HG03558 (cell line): ENCODE results near the gene SYMPK.
"Not testable (repeated sequence)": the region's sequence is repeated elsewhere in the genome, so short reads cannot be mapped to it uniquely, and the experiment has no call there.

Experiments used
- ATAC-seq: cut with Tn5 transposase; IDR thresholded peaks from one replicate; pipeline ENCODE4 v1.9.1; 2021; ENCODE audit warnings: moderate number of reproducible peaks; ENCODE audit not compliant: unreplicated experiment; ENCODE audit errors: extremely low read depth

SYMPK gene

DNA sequence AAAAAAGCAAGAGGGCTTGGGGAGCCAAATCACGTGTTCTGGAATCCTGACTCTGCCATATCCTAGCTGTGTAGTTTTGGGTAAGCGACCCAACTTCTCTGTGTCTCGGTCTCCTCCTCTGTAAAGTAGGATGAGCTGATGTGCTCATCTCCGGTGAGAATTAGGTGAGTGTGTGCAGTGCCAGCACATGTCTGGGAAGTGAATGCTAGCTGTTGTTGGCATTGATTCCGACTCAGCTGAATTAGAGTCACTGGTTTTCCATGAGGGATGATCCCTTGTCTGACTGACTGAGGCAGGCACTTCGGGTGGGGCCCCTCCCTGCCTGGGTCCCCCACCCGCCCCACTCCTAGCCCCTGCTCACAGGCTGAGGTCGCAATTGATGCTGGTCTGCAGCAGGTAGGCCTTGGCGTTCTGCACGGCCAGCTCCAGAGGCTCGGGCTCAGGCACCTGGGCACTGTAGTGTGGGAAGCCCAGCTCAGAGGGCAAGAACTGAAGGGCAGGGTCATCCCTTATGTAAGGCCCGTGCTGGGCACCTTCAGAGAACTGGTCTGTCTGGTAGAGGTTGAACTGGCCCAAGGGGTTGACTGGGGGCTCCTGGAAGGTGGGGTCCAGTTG is 48.7 kb downstream of the SYMPK start:
- ATAC-seq: no peak

GRCh38 chr19:45812297-45812696 is 50.6 kb downstream of the SYMPK start:
- no peak for ATAC-seq

DNA sequence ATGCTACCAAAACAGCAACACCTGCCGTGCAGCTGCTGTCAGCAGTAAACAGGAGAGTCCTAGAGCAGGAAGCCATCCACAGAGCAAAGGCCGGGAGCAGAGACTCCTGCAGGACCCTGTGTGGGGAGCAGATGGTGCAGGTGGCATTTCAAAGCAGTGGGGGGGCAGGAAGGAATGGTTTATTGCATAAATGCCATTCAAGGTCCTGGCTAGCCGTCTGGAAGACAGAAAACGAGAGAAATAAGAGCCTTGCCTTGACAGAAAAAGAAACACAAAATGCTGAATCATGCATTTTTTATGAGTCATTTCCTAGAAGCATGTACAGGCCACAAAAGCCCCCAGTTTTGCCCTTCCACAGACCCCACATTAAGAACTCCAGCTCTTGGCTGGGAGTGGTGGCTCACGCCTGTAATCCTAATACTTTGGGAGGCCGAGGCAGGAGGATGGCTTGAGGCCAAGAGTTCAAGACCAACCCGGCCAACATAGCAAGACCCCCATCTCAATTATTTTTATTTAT is 53.2 kb downstream of the SYMPK start:
- no peak for ATAC-seq

GRCh38 chr19:45805719-45806118 is 57.2 kb downstream of the SYMPK start:
- ATAC-seq: no peak

GRCh38 chr19:45804959-45805230 is 58.1 kb downstream of the SYMPK start:
- ATAC-seq: no peak

DNA sequence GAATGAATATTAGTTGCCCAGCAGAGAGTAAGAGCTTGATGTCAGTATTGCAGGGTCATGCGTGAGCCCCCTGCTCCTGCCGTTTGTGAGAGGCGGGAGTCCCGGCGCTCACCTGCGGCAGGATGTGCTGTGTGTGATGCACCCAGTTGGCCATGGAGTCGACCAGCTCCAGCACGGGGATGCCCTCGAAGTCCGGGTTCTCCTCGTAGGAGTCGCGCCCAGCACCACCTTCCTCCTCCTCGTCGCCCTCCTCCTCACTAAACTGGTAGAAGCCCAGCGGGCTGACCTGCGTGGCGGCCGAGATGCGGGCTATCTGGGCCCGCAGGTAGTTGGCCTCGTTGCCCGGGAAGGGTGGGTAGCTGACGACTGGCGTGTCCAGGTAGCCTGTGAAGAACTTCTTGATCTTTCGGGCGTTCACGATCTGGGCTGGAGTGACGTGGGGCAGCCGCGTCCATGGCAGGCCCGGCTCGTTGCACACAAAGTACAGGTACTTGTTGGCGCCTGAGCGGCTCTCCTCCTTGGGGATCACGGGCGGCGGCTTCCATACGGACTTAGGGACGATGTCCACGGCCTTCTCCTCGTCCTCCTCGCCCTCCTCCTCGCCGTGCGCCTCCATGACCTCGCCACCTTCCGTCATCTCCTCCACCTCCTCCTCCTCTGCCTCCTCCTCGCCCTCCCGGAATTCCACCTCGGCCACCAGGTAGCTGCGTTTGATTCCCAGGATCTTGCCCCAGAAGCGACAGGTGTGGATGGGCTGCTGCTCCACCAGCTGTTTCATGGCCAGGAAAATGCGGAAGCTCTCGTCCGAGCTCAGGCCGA is 58.6 kb downstream of the SYMPK start:
- no peak for ATAC-seq

- no peak for ATAC-seq
Measured at GRCh38 chr19:45801603-45802175, 61.3 kb downstream of the SYMPK start.

DNA sequence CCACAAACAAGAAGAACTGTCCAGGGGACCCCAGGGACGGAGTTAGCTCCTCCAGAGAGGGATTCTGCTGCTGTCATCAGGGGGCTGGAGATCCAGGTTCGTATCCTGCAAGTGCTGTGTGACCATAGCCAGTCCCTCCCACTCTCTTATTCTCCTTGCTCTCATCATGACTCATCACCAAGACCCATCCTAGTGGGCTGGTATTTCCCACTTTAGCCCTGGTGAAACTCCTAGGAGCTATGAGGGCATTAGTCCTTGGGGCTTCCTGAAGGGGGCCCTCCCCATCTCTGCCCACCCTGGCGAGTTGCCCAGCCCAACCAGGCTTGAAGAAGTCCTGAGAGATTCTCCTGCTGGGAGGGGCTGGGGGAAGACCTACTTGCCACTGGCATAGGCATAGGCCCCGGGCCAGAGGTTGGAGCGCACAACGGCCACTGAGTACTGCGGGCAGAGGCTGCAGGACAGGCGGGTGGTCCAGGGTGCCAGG is 62.8 kb downstream of the SYMPK start:
- ATAC-seq: no peak

- ATAC-seq: not testable (repeated sequence)
Measured at GRCh38 chr19:45799541-45799940, 63.4 kb downstream of the SYMPK start.

GRCh38 chr19:45798995-45799517 is 63.9 kb downstream of the SYMPK start:
- ATAC-seq: no peak

GRCh38 chr19:45794627-45795026 is 68.3 kb downstream of the SYMPK start:
- ATAC-seq: no peak

- no peak for ATAC-seq
Measured at GRCh38 chr19:45793876-45794275, 69.1 kb downstream of the SYMPK start.

DNA sequence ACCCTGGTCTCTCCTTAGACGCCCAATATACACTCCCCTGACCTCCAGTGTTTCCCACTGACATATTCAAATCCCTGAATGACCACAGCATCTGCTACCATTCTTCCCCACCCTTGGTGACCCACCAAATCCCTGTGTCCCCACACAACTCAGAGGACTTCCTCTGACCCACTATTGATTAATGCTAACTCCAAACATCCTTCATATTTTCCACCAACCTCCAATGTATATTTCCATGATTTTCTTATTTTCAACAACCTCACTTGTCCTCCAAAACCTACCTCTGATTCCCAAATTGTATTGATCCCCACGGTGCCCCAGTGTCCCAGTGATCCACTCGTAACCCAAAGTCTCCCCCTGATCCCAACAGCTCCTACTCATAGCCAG is 69.8 kb downstream of the SYMPK start:
- ATAC-seq: no peak

GRCh38 chr19:45792470-45793177 is 70.3 kb downstream of the SYMPK start, which contains the start of gene DMWD:
Gene DMWD, minus strand, starts transcription at chr19:45792845. Its CDS starts 89 bp downstream, at chr19:45792756.
- peak; percentile 56 for ATAC-seq

- ATAC-seq: no peak
Measured at GRCh38 chr19:45791744-45792469, 71.0 kb downstream of the SYMPK start.

- ATAC-seq: no peak
Measured at GRCh38 chr19:45790942-45791341, 72.0 kb downstream of the SYMPK start.

DNA sequence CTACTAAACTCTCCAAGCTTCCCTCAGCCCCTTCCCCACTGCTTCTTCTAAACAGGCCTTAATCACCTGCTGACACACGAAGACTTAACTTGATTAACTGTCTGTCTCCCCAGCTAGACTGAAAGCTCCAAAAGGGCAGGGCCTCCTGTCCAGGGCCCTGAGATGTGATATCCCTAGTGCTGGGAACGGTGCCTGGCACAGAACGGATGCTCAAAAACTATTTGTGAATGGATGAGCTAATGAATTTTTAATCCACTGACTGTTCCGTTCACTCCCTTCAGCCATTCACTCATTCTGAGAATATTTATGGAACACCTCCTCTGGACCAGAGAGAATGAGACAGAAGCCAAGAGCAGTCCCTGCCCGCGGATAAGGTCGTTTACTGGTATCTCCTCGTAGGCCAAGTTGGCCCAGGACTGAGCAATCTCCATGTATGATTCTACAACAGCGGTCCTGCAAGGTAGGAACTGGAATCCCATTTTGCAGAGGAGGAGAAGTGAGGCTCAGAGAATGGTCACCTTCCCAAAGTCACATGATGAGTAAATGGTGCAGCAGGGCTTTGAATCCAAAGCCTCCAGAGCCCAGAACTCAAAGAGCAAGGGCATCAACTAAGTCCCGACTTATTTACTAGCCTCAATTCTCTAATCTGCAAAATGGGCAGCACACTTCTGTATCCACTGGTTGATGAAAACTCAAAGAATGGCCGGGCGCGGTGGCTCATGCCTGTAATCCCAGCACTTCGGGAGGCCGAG is 73.7 kb downstream of the SYMPK start:
- ATAC-seq: no peak

DNA sequence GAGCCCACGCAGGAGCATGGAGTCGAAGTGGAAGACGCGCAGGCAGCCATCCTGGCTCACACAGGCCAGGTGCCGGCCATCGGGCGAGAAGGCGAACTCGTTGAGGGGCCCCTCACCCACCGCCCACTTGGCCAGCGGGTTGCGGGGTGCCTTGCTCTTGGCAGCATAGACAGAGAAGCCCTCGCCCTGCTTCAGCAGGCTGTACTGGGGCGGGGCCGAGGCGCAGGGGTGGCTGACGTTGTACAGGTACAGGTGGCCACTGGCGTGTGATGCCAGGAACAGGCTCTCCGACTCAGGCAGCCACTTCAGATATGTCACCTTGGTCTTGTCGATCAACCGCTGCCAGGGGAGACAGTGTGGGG is 76.4 kb downstream of the SYMPK start:
- no peak for ATAC-seq
